Prostate gland (tissue), 2 donors: Measurements from ENCODE around the gene THBS4. TPM values are rescaled to one million over a fixed set of nuclear protein-coding genes. Genes with fewer than 3 reads are reported as not detected.

Source experiments
- DNase-seq: peaks from one replicate; pipeline ENCODE4 v3.0.0-alpha.2; 2019; ENCODE audit warnings: low spot score
- H3K27ac ChIP-seq, 2 donors: fragments of 200-600 bp; sonication (generic); 2 replicates each; pipeline ENCODE4 v1.5.1; 2017 to 2019
- H3K27me3 ChIP-seq: fragments of 200-600 bp; sonication (generic); replicated peaks from 2 replicates; pipeline ENCODE4 v1.5.1; 2019; ENCODE audit not compliant: insufficient read depth
- H3K36me3 ChIP-seq, 2 donors: fragments of 200-600 bp; sonication (generic); 1 replicate in 1 of 2; 2 replicates in 1 of 2; pipeline versions ENCODE4 v1.5.1 to v1.8.1; 2017 to 2019
- H3K4me1 ChIP-seq: fragments of 200-600 bp; sonication (generic); replicated peaks from 2 replicates; pipeline ENCODE4 v1.5.1; 2019
- H3K4me3 ChIP-seq, 2 donors: fragments of 200-600 bp; sonication (generic); 2 replicates each; pipeline ENCODE4 v1.5.1; 2017 to 2019
- H3K9me3 ChIP-seq: fragments of 200-600 bp; sonication (generic); 2 replicates; pipeline ENCODE4 v1.5.1; 2017
- POLR2A ChIP-seq: fragments of 450-650 bp; IDR thresholded peaks from one replicate; pipeline ENCODE4 v1.6.1; 2016; ENCODE audit warnings: antibody characterized with exemption, mild to moderate bottlenecking
- POLR2AphosphoS5 ChIP-seq: sonication (generic); formaldehyde crosslinking; IDR thresholded peaks from one replicate; pipeline ENCODE4 v1.6.1; 2017; ENCODE audit warnings: antibody characterized with exemption
- WGBS: methylation state at CpG from one replicate; pipeline ENCODE4 v1.1.5; 2018; 5-methylcytosine and 5-hydroxymethylcytosine counted together
- intact Hi-C: fragments of 100-400 bp; cut with DNase I; formaldehyde crosslinking; loops from one replicate; pipeline ENCODE4 v1.14.2; 2022
- total RNA-seq, 2 donors: library from RNA; depleted of rRNA; stranded (reverse); fragments of >200 nt; gene quantifications; one replicate each; pipeline ENCODE4 v1.1.0, GENCODE V29; 2016
- TF ChIP-seq, protein P1 (sequence below), 4 experiments: fragments of 200-600 bp in 2 of 4; fragments of 450-650 bp in 2 of 4; sonication (generic) in 2 of 4; IDR thresholded peaks; 1 replicate in 3 of 4; 2 replicates in 1 of 4; pipeline ENCODE4 v1.5.1; 2016 to 2019; ENCODE audit warnings: antibody characterized with exemption in 4 of 4, mild to moderate bottlenecking in 2 of 4, moderate library complexity in 2 of 4

THBS4 gene
- total RNA-seq, 2 donors from 2014 or later = 3.9 to 21.5 TPM

DNA sequence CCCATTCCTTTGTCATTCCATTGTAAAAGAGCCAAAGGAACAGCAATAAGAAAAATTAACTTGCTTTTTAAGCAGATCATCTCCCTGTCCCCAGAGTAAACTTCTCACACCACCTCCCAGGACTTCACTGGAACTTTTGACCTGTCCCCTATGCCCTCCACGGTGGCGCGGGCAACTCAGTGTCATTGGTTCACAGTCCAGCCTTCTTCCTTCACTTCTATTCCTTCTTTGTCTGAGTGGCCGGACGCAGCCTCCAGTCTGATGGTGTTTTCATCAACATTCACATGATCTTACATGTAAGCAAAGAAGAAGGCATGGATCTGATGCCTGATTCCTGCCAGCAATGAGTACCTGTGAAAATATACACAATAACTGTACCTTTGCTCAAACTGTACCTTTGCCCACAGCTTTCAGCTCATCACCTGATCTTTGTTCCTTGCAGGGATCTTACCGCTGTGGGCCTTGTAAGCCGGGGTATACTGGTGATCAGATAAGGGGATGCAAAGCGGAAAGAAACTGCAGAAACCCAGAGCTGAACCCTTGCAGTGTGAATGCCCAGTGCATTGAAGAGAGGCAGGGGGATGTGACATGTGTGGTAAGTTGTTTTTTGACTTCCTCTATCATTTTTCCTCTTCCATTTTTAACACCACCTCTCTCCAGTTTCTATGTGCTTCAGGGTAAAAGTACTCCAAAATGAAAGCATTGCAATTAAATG lies 32.5 kb downstream of the THBS4 start:
- H3K36me3 ChIP-seq = no peaks in the 10 kb centered on the region
- H3K4me1 ChIP-seq = no peaks in the 10 kb centered on the region
- H3K9me3 ChIP-seq = no peaks in the 10 kb centered on the region
- 86% methylated on average over 8 of the region's 8 CpGs for WGBS
- no peak overlapping the region for H3K4me3 ChIP-seq
- no peak for DNase-seq
- H3K27me3 ChIP-seq = no peaks in the 10 kb centered on the region
- no peak for TF ChIP-seq POLR2AphosphoS5
- TF ChIP-seq POLR2A = no peak
- TF ChIP-seq, protein P1, sequence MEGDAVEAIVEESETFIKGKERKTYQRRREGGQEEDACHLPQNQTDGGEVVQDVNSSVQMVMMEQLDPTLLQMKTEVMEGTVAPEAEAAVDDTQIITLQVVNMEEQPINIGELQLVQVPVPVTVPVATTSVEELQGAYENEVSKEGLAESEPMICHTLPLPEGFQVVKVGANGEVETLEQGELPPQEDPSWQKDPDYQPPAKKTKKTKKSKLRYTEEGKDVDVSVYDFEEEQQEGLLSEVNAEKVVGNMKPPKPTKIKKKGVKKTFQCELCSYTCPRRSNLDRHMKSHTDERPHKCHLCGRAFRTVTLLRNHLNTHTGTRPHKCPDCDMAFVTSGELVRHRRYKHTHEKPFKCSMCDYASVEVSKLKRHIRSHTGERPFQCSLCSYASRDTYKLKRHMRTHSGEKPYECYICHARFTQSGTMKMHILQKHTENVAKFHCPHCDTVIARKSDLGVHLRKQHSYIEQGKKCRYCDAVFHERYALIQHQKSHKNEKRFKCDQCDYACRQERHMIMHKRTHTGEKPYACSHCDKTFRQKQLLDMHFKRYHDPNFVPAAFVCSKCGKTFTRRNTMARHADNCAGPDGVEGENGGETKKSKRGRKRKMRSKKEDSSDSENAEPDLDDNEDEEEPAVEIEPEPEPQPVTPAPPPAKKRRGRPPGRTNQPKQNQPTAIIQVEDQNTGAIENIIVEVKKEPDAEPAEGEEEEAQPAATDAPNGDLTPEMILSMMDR (IDR thresholded peaks at IDR 0.05) = no peak
- no peak overlapping the region for H3K27ac ChIP-seq
- intact Hi-C loops = no loop called here

DNA sequence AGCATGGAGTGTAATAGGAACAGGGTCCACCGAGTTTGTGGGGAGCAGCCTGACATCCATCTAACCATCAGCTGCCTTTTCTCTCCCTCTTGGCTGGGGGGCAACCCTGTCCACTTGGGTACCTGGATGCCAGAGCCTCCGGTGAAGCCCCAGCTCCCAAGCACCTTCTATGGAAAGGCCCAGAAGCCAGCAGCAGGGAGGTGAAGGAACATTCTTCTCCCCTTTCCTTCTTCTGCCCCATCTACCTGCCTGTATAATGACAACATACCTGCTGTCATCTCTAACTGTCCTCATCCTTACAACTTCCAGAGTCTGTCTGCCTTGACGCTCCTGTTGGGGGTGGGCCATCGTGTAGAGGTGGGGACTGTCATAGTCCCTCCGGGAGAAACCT lies 33.1 kb downstream of the THBS4 start:
- intact Hi-C loops = no loop called here
- WGBS = 98% methylated on average over 5 of the region's 5 CpGs
- Histone ChIP-seq H3K9me3 (no peaks in the 10 kb centered on the region), H3K36me3 (no peaks in the 10 kb centered on the region), H3K27me3 (no peaks in the 10 kb centered on the region), H3K4me3 (no peak overlapping the region), H3K4me1 (no peaks in the 10 kb centered on the region), H3K27ac (no peak overlapping the region)
- TF ChIP-seq POLR2AphosphoS5 = no peak
- no peak for DNase-seq

DNA sequence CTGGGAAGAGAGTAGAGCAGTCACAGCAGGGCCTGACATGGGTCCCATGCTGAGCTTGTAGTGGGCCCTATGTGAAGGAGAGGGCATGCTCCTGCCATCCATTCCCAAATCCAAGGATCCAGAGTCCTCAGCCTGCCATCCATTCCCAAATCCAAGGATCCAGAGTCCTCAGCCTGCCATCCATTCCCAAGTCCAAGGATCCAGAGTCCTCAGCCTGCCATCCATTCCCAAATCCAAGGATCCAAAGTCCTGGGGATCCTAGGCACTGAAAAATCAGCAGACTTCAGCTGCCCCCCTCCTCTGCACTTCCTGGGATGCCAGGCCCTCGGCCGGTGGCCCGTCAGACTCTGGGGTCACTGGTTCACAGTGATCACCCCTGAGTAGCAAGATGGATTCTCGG lies 33.6 kb downstream of the THBS4 start:
- no peak overlapping the region for H3K27ac ChIP-seq
- H3K27me3 ChIP-seq = no peaks in the 10 kb centered on the region
- H3K9me3 ChIP-seq = no peaks in the 10 kb centered on the region
- H3K4me3 ChIP-seq = no peak overlapping the region
- TF ChIP-seq POLR2A (no peak), POLR2AphosphoS5 (no peak)
- TF ChIP-seq, protein P1 (IDR thresholded peaks at IDR 0.05) = no peak
- no peaks in the 10 kb centered on the region for H3K36me3 ChIP-seq
- no peaks in the 10 kb centered on the region for H3K4me1 ChIP-seq
- no peak for DNase-seq
- intact Hi-C loops = no loop called here
- 87% methylated on average over 4 of the region's 4 CpGs for WGBS

DNA sequence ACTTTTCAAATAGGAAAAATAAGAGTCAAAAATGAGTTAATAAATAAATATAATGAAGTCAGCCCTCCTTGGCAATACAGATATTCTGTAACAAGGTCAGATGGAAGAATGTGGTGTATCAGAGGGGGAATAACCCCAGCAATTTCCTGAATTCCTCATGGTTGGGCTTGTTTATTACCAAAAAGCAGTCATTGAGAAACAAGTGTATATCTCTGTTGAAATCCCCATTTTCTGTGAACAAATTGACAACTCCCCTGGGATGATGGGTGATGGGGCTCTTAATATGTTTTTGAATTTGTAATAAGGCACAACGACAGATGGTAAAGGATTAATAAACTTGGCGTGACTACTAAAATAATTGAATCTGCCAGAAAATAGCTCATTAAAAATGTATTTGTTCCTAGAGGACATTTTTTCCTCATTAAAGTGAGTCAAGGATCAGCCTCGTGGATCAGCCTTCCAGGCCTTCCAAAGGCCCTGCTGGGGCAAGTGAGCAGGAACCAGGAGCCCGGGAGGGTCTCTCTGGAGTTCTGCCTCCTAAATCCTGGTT lies 34.2 kb downstream of the THBS4 start:
- no peaks in the 10 kb centered on the region for H3K36me3 ChIP-seq
- H3K4me3 ChIP-seq = no peak overlapping the region
- 56% methylated on average over 4 of the region's 4 CpGs for WGBS
- no peaks in the 10 kb centered on the region for H3K27me3 ChIP-seq
- TF ChIP-seq, protein P1 (IDR thresholded peaks at IDR 0.05) = no peak
- TF ChIP-seq POLR2AphosphoS5 (no peak), POLR2A (no peak)
- no peak for DNase-seq
- H3K4me1 ChIP-seq = no peaks in the 10 kb centered on the region
- H3K27ac ChIP-seq = no peak overlapping the region
- intact Hi-C loops = no loop called here
- no peaks in the 10 kb centered on the region for H3K9me3 ChIP-seq

DNA sequence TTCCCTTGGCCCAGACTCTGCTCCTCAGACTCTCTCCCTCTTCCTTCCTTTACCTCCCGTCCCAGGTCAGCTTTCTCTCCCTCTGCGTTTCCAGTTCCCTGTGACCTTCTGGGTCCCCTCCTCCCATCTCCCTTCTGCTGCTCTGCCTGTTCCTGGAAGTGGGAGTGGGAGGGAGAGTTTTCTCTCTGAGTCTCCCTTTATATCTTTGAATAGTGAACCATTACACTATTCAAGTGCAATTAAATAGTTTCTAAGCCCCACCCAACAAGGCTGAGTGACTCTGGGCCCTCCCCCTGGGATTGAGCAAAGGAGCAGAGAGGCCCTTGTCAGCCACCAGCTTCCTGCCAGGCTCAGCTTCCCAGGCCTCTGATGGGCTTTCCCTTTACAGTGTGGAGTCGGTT lies 34.8 kb downstream of the THBS4 start:
- 42% methylated on average over 3 of the region's 3 CpGs for WGBS

More for the DNA sequence above, 34.8 kb downstream of the THBS4 start:
- intact Hi-C loops = no loop called here
- H3K4me1 ChIP-seq = no peaks in the 10 kb centered on the region
- TF ChIP-seq POLR2AphosphoS5 (no peak), POLR2A (no peak)
- TF ChIP-seq, protein P1 (IDR thresholded peaks at IDR 0.05) = no peak
- H3K36me3 ChIP-seq = no peaks in the 10 kb centered on the region
- no peak for DNase-seq
- H3K9me3 ChIP-seq = no peaks in the 10 kb centered on the region
- H3K27ac ChIP-seq = no peak overlapping the region
- H3K27me3 ChIP-seq = no peaks in the 10 kb centered on the region
- no peak overlapping the region for H3K4me3 ChIP-seq
